Measurements from ENCODE around the gene GRAP2. TPM values are rescaled to one million over a fixed set of nuclear protein-coding genes. Genes with fewer than 3 reads are reported as not detected.

Gene GRAP2
- total and polyA plus RNA-seq, 2 of the 4 experiments (the other 2 are of a cell fraction): not detected

DNA sequence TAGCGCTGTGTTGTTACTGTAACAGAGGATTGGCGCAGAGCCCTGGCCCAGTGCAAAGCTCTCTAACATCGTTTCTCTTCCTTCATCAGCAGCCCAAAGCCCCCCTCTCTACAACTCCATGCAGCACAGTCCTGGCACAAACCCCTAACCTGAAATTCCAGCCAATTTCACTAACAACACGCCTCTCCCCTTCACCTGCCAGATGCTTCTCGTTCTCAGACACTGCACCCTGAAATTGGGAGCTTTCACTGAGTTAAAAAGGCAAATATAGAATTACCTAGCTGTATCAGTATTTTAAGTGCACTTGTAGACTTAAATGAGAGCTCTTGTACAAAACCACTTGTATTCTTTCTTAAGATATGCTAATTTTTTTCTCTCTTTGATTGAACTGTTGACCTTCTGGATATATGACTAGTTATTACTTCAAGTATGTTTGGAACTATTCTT is 16.3 kb downstream of the GRAP2 start:
- Histone ChIP-seq H3K18ac (ENCODE audit: low read depth, low read length) (no peak overlapping the region), H3K56ac (ENCODE audit: extremely low read depth, insufficient read depth, low read length) (no peak overlapping the region), H3K9me3 (ENCODE audit: control insufficient read depth, insufficient read depth, low read length) (no peaks in the 10 kb centered on the region), H3K27ac (ENCODE audit: insufficient read depth, low read length) (no peak overlapping the region), H3K4me3 (ENCODE audit: insufficient read depth, low read depth, low read length) (no peak overlapping the region), H4K91ac (ENCODE audit: insufficient read depth, low read depth, low read length) (no peak overlapping the region), H4K8ac (ENCODE audit: low read depth in 2 of 2, low read length in 2 of 2) (no peak overlapping the region), H2BK120ac (ENCODE audit: low read depth, low read length) (no peak overlapping the region), H3K9ac (ENCODE audit: low read depth, low read length) (no peak overlapping the region), H3K9me1 (ENCODE audit: insufficient read depth, low read length) (no peaks in the 10 kb centered on the region), H3K4me1 (ENCODE audit: control insufficient read depth, insufficient read depth, low read length) (no peaks in the 10 kb centered on the region), H2AK9ac (replicated peaks; ENCODE audit: low read depth, low read length, poor library complexity) (no peak overlapping the region), H4K5ac (ENCODE audit: low read depth, low read length) (no peak overlapping the region), H2BK20ac (ENCODE audit: low read depth, low read length) (no peak overlapping the region), H3K27me3 (ENCODE audit: control insufficient read depth, insufficient read depth, low read length) (peaks cover 63% of the 10 kb centered on the region), H2AFZ (replicated peaks; ENCODE audit: low read length, poor library complexity) (no peak overlapping the region), H3K79me1 (ENCODE audit: low read depth in 1 of 2, low read length in 2 of 2) (no peaks in the 10 kb centered on the region), H2BK5ac (ENCODE audit: low read depth, low read length, poor library complexity, severe bottlenecking) (no peak overlapping the region), H3K36me3 (ENCODE audit: control insufficient read depth, insufficient read depth, low read length) (no peaks in the 10 kb centered on the region), H3K14ac (replicated peaks; ENCODE audit: low read depth, low read length) (no peak overlapping the region), H3K4ac (ENCODE audit: low read depth, low read length) (no peak overlapping the region), H4K20me1 (ENCODE audit: insufficient read depth, low read length) (no peaks in the 10 kb centered on the region), H2AK5ac (ENCODE audit: low read depth, low read length) (no peak overlapping the region), H2BK15ac (ENCODE audit: low read depth, low read length) (no peak overlapping the region), H3K23ac (ENCODE audit: low read depth, low read length) (no peak overlapping the region), H3K4me2 (ENCODE audit: low read depth, low read length) (no peak overlapping the region)
- WGBS, 2 experiments (ENCODE audit: extremely low coverage in 2 of 2, insufficient read length in 1 of 2): 0% methylated on average over 1 of the region's 5 CpGs; no CpG with 5 or more reads in 1 of the 2 experiments
- ChIA-PET POLR2A (ENCODE audit: unreplicated experiment) (no interaction called here), CTCF (no interaction called here)
- no peak for ATAC-seq (ENCODE audit: low read depth)
- in situ Hi-C loops (cut with MboI; ENCODE audit: low sequenced_read_pairs) (no loop called here), dilution Hi-C loops (cut with HindIII; ENCODE audit: low sequenced_read_pairs, unreplicated experiment) (no loop called here), intact Hi-C loops (cut with micrococcal nuclease) (no loop called here)
- no peak for TF ChIP-seq BHLHE40 (IDR thresholded peaks at IDR 0.05; ENCODE audit: low read depth, low read length)
- no peak for TF ChIP-seq NFE2L2 (IDR thresholded peaks at IDR 0.05; ENCODE audit: low read depth, low read length)
- TF ChIP-seq MAZ (IDR thresholded peaks at IDR 0.05; ENCODE audit: borderline replicate concordance, low read depth, low read length): no peak
- TF ChIP-seq USF2 (IDR thresholded peaks at IDR 0.05; ENCODE audit: low read depth, low read length): no peak
- TF ChIP-seq RAD21 (IDR thresholded peaks at IDR 0.05; ENCODE audit: low read length): no peak
- no peak for TF ChIP-seq RFX5 (IDR thresholded peaks at IDR 0.05; ENCODE audit: low read depth, low read length)
- TF ChIP-seq MAFK (IDR thresholded peaks at IDR 0.05; ENCODE audit: low read depth, low read length): no peak
- no peak for TF ChIP-seq CEBPB (IDR thresholded peaks at IDR 0.05; ENCODE audit: low read depth, low read length)
- TF ChIP-seq RCOR1 (IDR thresholded peaks at IDR 0.05; ENCODE audit: insufficient replicate concordance, low read length): no peak
- no peak for TF ChIP-seq CHD1 (IDR thresholded peaks at IDR 0.05; ENCODE audit: low read depth, low read length)
- TF ChIP-seq SMC3 (IDR thresholded peaks at IDR 0.05; ENCODE audit: low read depth, low read length): no peak
- no peak for TF ChIP-seq FOS (IDR thresholded peaks at IDR 0.05; ENCODE audit: low read depth, low read length)
- TF ChIP-seq ELK1 (IDR thresholded peaks at IDR 0.05; ENCODE audit: borderline replicate concordance, low read depth, low read length): no peak
- no peak for TF ChIP-seq MXI1 (IDR thresholded peaks at IDR 0.05; ENCODE audit: borderline replicate concordance, low read depth, low read length)
- TF ChIP-seq CTCF (conservative IDR thresholded peaks at IDR 0.05; ENCODE audit: low read depth, low read length): no peak
- no TSS peak for BruUV-seq (replicated peaks)
- no peak for DNase-seq
